HG03135 (cell line): Measurements from ENCODE around the gene CFAP70.

Source experiments
- ATAC-seq: cut with Tn5 transposase; IDR thresholded peaks from one replicate; pipeline ENCODE4 v1.9.1; 2021; ENCODE audit warnings: mild to moderate bottlenecking, moderate library complexity; ENCODE audit not compliant: unreplicated experiment

The CFAP70 gene

GRCh38 chr10:73218431-73219191 lies 140.1 kb downstream of the CFAP70 start:
- no peak for ATAC-seq

GRCh38 chr10:73217628-73218027 lies 141.0 kb downstream of the CFAP70 start:
- ATAC-seq: no peak

DNA sequence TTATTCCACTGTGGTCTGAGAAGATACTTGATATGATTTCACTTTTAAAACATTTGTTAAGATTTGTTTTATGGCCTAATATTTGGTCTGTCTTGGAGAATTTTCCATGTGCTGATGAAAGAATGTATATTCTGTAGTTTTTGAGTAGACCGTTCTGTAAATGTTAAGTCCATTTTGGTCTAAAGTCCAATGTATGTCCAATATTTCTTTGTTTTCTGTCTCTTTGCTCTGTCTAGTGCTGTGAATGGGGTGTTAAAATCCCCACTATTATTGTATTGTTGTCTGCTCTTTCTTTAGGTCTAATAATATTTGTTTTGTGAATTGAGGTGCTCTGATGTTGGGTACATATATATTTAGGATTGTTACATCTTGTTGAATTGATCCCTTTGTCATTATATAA lies 142.9 kb downstream of the CFAP70 start:
- no peak for ATAC-seq

DNA sequence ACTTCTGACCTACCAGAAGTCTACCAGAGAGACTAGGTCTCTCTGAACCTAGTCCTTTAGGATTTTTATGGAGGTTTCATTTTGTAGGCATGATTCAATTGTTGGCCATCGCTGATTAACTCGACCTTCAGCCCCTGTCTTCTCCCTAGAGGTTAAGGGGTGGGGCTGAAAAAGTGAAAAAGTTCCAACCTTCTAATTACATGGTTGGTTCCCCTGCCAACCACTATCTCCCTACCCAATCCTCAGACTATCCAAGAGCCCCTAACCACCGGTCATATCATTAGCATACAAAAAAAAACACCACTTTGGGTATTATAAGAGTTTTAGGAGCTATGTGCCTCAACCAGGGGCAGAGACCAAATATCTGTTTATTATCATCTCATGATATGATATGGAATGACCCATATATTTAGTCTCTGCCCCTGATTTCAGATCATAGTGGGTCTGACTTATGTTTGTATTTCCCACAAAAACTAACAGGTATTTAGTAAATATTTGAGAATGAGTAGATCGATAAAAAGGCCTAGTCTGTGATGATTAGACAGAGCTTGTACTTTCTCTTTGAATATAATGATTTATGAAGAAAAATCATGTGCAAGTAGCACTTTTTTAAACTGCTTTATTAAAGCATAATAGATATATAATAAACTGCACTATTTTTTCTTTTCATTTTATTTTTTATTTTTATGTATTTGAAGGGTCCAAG lies 147.4 kb downstream of the CFAP70 start:
- no peak for ATAC-seq

DNA sequence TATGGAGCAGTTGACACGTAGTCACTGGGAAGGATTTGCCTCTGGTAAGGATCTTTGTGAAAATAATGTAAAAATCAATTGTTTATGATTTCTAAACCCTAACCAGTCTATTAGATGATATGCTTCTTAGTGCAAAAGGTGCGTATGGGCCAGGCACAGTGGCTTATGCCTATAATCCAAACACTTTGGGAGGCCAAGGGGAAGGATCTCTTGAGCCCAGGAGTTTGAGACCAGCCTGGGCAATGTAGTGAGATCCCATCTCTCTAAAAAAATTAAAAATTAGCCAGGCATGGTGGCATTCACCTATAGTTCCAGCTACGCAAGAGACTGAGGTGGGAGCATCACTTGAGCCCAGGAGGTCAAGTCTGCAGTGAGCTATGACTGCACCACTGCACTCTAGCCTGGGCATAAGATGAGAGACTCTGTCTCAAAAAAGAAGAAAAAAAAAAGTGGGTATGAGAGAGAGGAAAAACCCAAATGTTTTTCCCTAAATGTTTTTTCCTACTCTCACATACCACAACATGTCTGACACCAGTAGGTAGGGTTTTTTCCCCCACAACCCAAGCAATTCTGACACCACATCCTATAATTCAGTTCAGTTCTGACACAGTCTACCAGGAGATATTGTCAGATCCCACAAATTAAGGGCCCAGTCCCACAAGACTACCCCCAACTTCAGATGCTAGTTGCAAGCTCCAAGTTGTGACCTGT lies 148.1 kb downstream of the CFAP70 start:
- ATAC-seq: no peak

DNA sequence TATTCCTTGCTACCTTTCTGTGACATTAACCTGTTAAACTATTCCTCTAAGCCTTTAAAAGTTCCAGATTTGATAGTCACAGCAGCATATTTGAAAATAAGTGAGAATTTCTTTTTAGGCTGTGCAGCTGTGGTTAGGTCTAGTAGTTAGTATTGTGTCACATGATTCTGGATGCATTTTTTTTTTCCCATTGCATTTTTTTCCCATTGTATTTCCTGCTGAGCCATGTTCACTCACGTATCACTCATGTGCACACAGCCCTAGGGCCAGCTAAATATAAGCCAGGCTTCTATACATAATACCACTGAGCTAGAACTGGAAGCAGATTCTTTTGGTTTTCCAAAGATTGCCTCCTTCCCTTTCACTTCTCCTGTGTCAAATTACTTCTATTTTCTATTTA lies 149.0 kb downstream of the CFAP70 start:
- no peak for ATAC-seq

DNA sequence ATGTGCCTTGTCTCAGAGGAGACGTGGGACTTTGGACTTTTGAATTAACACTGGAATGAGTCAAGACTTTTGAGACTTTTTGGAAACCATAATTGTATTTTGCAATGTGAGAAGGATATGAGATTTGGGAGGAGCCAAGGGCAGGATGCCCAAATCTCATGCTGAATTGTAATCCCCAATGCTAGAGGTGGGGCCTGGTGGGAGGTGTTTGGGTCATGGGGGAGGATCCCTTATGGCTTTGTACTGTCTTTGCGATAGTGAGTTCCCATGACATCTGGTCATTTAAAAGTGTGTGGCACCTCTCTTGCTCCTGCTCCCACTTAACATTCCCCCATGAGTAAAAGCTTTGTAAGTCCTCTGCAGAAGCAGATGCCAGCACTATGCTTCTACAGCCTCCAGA lies 150.8 kb downstream of the CFAP70 start:
- no peak for ATAC-seq

- ATAC-seq: no peak
Observed at GRCh38 chr10:73206385-73206784, 152.3 kb downstream of the CFAP70 start.

DNA sequence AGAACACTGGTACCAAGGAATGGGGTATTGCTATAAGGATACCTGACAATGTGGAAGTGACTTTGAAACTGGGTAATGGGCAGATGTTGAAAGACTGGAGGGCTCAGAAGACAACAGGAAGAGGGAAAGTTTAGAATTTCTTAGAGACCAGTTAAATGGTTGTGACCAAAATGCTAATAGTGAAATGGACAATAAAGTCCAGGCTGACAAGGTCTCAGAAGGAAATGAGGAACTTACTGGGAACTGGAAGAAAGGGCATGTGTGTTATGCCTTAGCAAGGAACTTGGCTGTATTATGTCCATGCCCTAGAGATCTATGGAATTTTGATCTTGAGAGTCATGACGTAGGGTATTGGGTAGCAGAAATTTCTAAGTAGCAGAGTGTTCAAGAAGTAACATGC lies 152.8 kb downstream of the CFAP70 start:
- no peak for ATAC-seq

DNA sequence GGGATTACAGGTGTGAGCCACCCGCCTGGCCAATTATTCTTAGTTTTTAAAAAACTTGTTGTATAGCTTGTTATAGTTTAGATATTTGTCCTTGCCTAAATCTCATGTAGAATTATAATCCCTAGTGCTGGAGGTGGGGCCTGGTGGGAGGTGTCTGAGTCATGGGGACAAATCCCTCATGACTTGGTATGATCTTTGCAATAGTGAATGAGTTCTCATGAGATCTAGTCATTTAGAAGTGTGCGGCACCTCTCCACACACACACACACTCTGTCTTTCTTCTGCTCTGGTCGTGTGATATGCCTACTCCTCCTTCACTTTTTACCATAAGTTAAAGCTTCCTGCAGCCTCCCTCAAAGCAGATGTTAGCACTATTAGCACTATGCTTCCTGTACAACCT lies 153.6 kb downstream of the CFAP70 start:
- no peak for ATAC-seq
